Prostate gland (tissue), 2 donors: Measurements from ENCODE around the gene GH1. TPM values are rescaled to one million over a fixed set of nuclear protein-coding genes. Genes with fewer than 3 reads are reported as not detected.
"Not testable (repeated sequence)": the region's sequence is repeated elsewhere in the genome, so short reads cannot be mapped to it uniquely, and the experiment has no call there.

Source experiments
- DNase-seq: peaks from one replicate; pipeline ENCODE4 v3.0.0-alpha.2; 2019; ENCODE audit warnings: low spot score
- H3K27ac ChIP-seq, 2 donors: fragments of 200-600 bp; sonication (generic); 2 replicates each; pipeline ENCODE4 v1.5.1; 2017 to 2019
- H3K27me3 ChIP-seq: fragments of 200-600 bp; sonication (generic); replicated peaks from 2 replicates; pipeline ENCODE4 v1.5.1; 2019; ENCODE audit not compliant: insufficient read depth
- H3K36me3 ChIP-seq, 2 donors: fragments of 200-600 bp; sonication (generic); 1 replicate in 1 of 2; 2 replicates in 1 of 2; pipeline versions ENCODE4 v1.5.1 to v1.8.1; 2017 to 2019
- H3K4me1 ChIP-seq: fragments of 200-600 bp; sonication (generic); replicated peaks from 2 replicates; pipeline ENCODE4 v1.5.1; 2019
- H3K4me3 ChIP-seq, 2 donors: fragments of 200-600 bp; sonication (generic); 2 replicates each; pipeline ENCODE4 v1.5.1; 2017 to 2019
- H3K9me3 ChIP-seq: fragments of 200-600 bp; sonication (generic); 2 replicates; pipeline ENCODE4 v1.5.1; 2017
- CTCF ChIP-seq, 4 experiments: fragments of 200-600 bp in 2 of 4; fragments of 450-650 bp in 2 of 4; sonication (generic) in 2 of 4; IDR thresholded peaks; 1 replicate in 3 of 4; 2 replicates in 1 of 4; pipeline ENCODE4 v1.5.1; 2016 to 2019; ENCODE audit warnings: antibody characterized with exemption in 4 of 4, mild to moderate bottlenecking in 2 of 4, moderate library complexity in 2 of 4
- POLR2A ChIP-seq: fragments of 450-650 bp; IDR thresholded peaks from one replicate; pipeline ENCODE4 v1.6.1; 2016; ENCODE audit warnings: antibody characterized with exemption, mild to moderate bottlenecking
- POLR2AphosphoS5 ChIP-seq: sonication (generic); formaldehyde crosslinking; IDR thresholded peaks from one replicate; pipeline ENCODE4 v1.6.1; 2017; ENCODE audit warnings: antibody characterized with exemption
- WGBS: methylation state at CpG from one replicate; pipeline ENCODE4 v1.1.5; 2018; 5-methylcytosine and 5-hydroxymethylcytosine counted together
- intact Hi-C: fragments of 100-400 bp; cut with DNase I; formaldehyde crosslinking; loops from one replicate; pipeline ENCODE4 v1.14.2; 2022
- total RNA-seq, 2 donors: library from RNA; depleted of rRNA; stranded (reverse); fragments of >200 nt; gene quantifications; one replicate each; pipeline ENCODE4 v1.1.0, GENCODE V29; 2016

The GH1 gene
- not detected for total RNA-seq

- not testable (repeated sequence) for DNase-seq, H3K36me3 ChIP-seq, H3K27me3 ChIP-seq, H3K9me3 ChIP-seq, H3K4me1 ChIP-seq, H3K27ac ChIP-seq, H3K4me3 ChIP-seq
- intact Hi-C loops, result loop anchor here (5.0 to 10.0 kb wide), 2 partner anchors 108 to 366 kb away; no protein-coding TSS in a partner anchor
- WGBS, result 52% methylated on average over 10 of the region's 10 CpGs
These were observed at the start of gene GH1 for GRCh38 chr17:63918789-63919305. TSS of gene GH1 (minus strand) at chr17:63918839. CDS start at chr17:63918776, 63 bp downstream.

GRCh38 chr17:63967953-63968352, 49.3 kb upstream of the GH1 start:
- TF ChIP-seq POLR2AphosphoS5, result no peak
- no peak for TF ChIP-seq POLR2A
- WGBS, result 93% methylated on average over 19 of the region's 19 CpGs
- no peak for DNase-seq
- Histone ChIP-seq H3K9me3 (no peaks in the 10 kb centered on the region), H3K4me1 (no peaks in the 10 kb centered on the region), H3K36me3 (no peaks in the 10 kb centered on the region), H3K27ac (no peak overlapping the region), H3K27me3 (no peaks in the 10 kb centered on the region), H3K4me3 (no peak overlapping the region)
- intact Hi-C loops, result no loop called here

GRCh38 chr17:63966646-63967264, 48.1 kb upstream of the GH1 start:
- Histone ChIP-seq H3K27me3 (no peaks in the 10 kb centered on the region), H3K9me3 (no peaks in the 10 kb centered on the region), H3K4me3 (no peak overlapping the region), H3K4me1 (no peaks in the 10 kb centered on the region), H3K27ac (no peak overlapping the region), H3K36me3 (no peaks in the 10 kb centered on the region)
- no peak for TF ChIP-seq POLR2AphosphoS5
- no peak for TF ChIP-seq CTCF (IDR thresholded peaks at IDR 0.05)
- no peak for TF ChIP-seq POLR2A
- WGBS, result 86% methylated on average over 11 of the region's 11 CpGs
- intact Hi-C loops, result no loop called here
- DNase-seq, result no peak

- no peaks in the 10 kb centered on the region for H3K27me3 ChIP-seq
- WGBS, result 88% methylated on average over 4 of the region's 4 CpGs
- H3K4me1 ChIP-seq, result no peaks in the 10 kb centered on the region
- H3K27ac ChIP-seq, result no peak overlapping the region
- TF ChIP-seq POLR2AphosphoS5 (no peak), CTCF (IDR thresholded peaks at IDR 0.05) (no peak)
- H3K36me3 ChIP-seq, result no peaks in the 10 kb centered on the region
- no peak for DNase-seq
- intact Hi-C loops, result no loop called here
- no peak overlapping the region for H3K4me3 ChIP-seq
- H3K9me3 ChIP-seq, result no peaks in the 10 kb centered on the region
These were observed 44.5 kb upstream of the GH1 start for GRCh38 chr17:63963123-63963522.

- Histone ChIP-seq H3K4me1 (no peaks in the 10 kb centered on the region), H3K27ac (no peak overlapping the region), H3K9me3 (no peaks in the 10 kb centered on the region), H3K4me3 (no peak overlapping the region), H3K27me3 (no peaks in the 10 kb centered on the region), H3K36me3 (no peaks in the 10 kb centered on the region)
- 55% methylated on average over 10 of the region's 10 CpGs for WGBS
- intact Hi-C loops, result no loop called here
- TF ChIP-seq POLR2AphosphoS5 (no peak), POLR2A (no peak), CTCF (IDR thresholded peaks at IDR 0.05) (no peak)
- DNase-seq, result no peak
These were observed 43.7 kb upstream of the GH1 start for GRCh38 chr17:63962298-63962744.
